NCI-H2107 treated with DMSO at 0.1 percent for 48 hours (cell line): ENCODE data around the gene ARL4D.
A peak's percentile ranks its signal among the peaks of the same experiment; 100 is the strongest.
"Not testable (repeated sequence)": the region's sequence is repeated elsewhere in the genome, so short reads cannot be mapped to it uniquely, and the experiment has no call there.

Source experiments
- DNase-seq: peaks from one replicate; lab custom pipeline; 2025; ENCODE audit not compliant: unreplicated experiment; lab: John Stamatoyannopoulos, UW

ARL4D gene

DNA sequence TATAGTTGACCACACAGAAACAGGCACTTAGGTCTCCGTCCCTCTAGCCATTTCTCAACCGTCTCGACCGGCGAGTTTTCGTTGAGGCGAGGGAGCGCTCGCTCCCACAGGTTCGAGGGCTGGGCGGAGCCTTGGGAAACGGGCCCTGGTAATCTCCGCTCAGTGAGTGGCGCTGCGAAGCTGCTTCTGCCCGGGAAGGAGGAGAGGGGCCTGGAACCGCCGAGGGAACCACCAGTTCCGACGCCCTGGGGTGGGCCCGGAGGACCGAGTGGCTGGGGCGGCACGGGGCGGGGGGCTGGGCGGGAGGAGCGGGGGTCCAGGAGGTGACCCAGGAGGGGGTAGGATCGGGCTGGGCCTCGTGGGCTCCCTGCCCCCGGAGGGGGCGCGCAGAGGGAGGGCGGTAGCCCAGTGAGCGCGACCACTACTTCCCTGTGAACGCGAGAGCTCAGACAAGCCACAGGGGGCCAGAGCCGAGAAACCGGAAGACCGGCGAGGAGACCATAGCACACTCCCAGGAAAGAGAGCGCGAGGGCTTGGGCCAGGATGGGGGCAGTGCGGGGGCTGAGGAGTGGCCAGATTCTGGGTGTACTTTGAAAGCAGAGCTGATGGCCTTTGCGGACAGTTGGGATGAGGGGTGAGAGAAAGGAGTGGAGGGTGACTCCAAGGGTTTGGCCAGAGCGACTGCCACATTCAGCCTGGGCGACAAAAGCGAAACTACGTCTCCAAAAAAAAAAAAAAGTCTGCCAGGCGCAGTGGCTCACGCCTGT lies 29.9 kb upstream of the ARL4D start:
- peak; percentile 55 for DNase-seq

DNA sequence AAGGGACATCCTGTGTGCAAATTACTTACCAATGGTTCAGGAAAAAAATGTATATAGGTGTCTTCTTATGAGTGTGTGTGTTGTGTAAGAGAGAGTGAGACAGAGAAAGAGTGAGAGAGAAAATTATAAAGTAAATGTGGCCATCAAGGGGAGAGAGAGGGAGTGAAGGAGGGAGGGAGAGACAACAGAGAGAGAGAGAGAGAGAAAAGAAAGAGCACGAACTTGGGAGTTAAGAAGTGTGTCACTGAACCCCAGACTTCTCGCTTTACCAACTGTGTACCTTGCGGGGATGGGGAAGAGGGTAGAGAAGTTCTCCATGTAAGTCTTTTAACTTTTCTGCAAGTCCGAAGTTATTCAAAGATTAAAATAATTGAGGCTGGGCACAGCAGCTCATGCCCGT lies 28.8 kb upstream of the ARL4D start:
- DNase-seq = no peak

DNA sequence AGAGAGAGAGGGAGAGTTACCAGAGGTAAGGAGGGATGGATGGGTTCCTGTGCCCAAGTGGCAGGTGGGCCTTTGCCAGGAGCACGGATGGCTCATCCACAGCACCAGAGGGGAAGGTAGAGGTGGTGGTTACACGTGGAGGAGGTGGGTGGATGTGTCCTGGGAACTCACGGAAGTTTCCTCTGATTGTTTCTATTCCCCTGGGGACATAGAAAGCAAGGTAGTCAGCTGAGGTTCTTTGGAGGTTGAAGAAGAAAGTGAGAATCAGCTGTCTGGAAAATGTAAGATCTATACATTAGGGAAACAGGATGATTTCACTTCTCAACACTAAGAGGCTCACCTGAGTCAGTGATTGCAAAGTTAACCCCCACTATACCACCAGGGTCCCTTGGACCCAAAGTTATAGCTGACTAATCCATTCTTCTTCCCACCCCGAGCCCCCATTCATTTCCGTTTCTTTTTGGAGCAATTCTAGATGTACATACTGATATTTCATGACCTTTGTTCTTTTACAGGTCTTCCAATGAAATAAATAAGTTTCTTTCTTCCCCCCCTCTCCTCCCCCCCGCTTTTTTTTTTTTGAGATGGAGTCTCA lies 27.5 kb upstream of the ARL4D start:
- DNase-seq = no peak

DNA sequence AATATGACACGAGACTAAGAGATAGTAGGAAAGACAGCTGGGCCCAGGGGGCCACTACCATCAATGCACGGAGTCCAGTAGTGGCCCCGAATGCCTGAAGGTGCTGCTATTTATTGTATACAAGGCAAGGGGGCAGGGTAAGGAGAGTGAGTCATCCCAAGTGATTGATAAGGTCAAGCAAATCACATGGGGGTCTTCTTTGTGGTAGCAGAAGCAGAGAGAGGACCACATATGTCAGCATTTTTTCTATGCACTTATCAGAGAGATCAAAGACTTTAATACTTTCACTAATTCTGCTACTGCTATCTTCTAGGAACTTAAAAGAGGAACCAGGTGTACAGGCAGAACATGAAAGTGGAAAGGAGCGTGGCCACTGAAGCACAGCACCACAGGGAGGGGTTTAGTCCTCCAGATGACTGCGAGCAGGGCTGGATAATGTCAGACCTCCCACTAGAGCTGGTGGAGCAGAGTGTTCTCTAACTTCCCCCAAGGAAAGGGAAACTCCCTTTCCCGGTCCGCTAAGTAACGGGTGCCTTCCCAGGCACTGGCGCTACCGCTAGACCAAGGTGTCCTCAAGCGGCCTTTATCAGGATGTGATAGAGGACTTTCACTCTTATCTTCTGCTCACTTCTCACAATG lies 26.4 kb upstream of the ARL4D start:
- DNase-seq = no peak

DNA sequence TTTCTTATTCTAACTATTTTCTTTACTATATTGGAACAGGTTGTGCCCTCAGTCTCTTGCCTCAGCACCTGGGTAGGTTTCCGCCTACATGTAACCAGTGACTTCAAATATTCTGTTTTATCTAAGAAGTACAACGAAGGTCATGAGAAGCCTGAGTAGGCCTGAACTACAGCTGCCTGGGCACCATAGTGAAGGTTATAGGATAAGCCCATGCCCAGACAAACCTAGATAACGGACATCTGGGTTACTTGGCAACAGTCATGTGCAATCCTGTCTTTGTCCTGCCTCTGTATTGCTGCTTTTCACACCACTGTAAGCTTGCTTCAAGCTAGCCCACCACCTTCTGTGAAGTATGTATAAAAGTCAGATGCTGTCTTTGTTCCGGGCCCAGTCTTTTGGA lies 25.4 kb upstream of the ARL4D start:
- DNase-seq = no peak

DNA sequence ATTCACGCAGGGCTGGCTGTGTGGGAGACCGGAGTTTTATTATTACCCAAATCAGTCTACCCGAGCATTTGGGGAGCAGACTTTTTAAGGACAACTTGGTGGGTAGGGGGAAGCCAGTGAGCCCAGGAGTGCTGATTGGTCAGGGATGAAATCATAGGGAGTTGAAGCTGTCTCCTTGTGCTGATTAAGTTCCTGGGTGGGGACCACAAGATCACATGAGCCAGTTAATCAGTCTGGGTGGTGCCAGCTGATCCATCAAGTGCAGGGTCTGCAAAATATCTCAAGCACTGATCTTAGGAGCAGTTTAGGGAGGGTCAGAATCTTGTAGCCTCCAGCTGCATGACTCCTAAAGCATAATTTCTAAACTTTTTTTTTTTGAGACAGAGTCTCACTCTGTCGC lies 22.9 kb upstream of the ARL4D start:
- not testable (repeated sequence) for DNase-seq

DNA sequence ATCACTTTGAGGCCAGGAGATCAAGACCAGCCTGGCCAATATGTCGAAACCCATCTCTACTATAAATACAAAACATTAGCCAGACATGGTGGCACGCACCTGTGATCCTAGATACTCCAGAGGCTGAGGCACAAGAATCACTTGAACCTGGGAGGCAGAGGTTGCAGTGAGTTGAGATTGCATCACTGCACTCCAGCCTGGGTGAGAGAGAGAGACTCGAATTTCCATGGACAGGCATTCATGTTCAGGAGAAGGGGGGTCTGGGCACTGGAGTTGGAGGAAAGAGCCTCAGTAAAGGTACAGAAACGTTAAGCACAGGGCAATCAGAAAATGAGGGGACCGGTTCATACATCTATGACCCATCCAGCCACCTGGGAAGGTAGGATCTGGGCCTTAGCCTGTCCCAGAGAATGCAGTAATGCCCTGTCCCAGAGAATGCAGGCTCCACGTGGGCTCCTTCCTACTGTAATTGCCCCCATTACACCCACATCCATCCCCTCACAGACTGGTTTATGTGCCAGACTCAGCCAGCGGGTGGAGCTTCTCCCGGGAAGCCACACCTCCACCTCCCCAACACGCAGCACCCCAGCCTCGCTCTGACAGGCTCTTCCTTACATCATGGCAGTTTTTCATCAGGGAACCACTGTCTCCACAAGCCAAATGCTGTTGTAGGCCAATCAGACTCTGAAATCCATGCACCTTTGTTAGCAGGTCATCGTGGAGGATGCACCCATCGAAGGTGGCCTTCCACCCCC lies 21.6 kb upstream of the ARL4D start:
- no peak for DNase-seq

DNA sequence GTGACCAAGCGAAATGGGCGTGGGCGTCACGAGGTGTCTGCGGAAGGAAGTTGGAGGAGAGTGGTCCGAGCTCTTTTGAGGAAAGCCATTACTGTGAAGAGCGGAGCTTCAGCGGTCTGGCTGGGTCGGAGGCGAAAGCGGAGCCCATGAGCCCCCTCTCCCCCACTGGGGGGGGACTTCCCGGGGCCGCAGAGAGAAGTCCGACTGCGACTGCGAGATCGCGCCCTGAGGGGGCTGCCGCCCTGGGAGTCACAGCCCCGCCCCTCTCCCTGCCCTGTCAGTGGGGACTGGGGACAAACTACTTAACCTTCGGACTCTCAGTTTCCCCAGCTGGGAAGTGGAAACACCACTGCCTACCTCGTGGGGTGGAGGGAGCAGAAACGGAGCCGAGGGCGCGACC lies 20.0 kb upstream of the ARL4D start:
- no peak for DNase-seq

DNA sequence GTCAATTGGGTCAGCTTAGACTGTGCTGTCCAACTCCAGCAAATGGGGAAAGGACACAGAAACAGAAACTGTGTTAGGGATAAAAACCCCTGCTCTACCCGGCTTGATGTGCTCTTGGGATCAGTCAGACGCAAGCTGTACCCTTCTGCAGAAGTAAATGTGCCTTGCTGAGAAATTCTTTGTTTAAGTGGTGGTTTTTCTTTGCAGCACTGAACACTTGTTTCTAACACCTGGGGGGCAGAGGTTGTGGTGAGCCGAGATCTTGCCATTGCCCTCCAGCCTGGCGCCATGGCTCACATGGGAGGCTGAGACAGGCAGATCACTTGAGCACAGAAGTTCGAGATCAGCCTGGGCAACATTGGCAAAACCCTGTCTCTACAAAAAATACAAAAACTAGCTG lies 18.5 kb upstream of the ARL4D start:
- DNase-seq = no peak

DNA sequence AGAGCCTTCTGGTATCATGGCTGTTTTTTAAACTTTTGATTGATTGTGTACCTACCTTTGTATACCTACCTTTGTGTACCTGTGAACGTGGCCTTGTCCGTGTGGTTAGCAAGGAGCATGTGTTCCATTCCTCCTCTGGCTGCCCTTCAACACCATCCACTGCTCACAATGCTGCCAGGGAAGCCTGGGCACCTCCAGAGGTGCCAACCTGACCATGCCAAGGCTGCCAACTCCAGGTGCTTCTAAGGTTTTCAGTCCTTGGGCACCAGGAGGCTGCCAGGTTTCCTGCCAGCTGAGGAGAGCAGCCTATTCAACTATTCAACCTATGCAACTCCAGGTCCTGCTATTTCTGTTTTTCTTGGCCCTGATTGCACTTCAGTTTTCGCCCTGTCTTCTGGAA lies 17.6 kb upstream of the ARL4D start:
- DNase-seq = no peak

DNA sequence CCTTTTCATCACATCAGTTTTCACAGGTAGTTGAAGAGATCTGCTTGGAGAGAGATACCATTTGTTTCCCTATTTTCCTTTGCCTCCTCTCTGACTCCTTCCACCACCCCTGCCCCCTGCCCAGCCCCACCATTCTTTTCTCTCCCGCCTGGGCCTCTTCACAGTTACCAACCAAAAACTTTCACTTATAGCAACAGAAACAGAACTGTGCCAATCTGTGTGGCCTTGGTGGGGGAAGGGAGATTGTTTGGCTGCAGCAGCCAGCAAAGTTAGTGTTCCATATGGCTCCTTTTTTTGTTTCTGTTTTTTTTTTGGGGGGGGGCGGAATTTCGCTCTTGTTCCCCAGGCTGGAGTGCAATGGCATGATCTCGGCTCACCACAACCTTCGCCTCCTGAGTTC lies 17.2 kb upstream of the ARL4D start:
- no peak for DNase-seq

DNA sequence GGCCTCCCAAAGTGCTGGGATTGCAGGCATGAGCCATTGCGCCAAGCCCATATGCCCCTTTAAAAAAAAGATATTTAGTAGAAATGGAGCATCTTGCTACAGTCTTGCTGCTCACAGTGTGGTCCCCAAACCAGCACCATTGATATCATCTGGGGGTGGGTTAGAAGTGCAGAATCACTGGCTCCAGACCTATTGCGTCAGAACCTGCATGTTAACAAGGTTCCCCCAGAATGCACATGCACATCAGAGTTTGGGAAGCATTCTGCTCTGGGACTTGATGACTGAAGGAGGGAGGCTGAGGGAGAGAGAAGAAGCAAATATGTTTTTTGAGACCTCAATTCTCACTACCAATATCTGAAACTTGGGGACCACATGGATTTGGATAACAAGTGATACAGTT lies 16.0 kb upstream of the ARL4D start:
- no peak for DNase-seq

DNA sequence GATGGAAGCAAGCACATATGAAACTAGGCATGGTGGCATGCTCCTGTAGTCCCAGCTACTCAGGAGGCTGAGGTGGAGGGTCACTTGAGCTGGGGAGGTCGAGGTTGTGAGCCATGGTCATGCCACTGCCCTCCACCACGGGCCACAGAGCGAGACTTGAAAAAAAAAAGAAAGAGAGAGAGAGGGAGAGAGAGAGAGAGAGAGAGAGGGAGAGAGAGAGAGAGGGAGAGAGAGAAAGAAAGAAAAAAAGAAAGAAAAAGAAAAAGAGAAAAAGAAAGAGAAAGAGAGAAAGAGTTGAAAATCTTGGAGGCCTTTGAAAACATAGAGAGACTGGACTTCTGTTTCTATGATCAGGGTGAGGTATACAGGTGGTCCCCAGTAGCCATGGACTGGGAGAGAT lies 15.4 kb upstream of the ARL4D start:
- DNase-seq = no peak

DNA sequence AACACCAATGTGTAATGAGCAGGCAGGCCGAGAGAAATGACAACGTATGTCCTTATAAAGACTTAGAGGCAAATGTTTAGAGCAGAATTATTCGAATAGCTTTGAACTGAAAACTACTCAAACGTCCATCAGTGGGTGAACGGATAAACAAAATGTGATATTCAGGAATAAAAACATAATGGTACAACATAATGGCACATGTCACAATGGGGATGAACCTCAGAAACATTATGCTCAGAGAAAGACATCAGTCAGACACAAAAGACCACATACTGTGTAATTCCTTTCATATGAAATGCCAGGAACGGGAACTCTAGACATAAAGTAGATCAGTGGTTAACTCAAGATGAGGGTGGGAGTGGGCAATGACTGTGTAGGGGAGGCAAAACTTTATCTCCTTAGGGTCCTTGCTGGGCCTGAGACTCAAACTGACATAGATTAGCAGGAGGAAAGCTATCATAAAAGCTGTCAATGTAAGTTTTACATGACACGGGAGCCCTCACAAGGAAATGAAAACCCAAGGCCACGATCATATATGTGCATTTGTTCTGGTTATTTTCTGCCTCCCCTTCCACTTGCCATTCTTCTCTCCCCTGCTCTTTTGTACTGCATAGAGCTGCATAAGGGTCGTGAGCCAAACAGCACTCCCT lies 14.8 kb upstream of the ARL4D start:
- no peak for DNase-seq

DNA sequence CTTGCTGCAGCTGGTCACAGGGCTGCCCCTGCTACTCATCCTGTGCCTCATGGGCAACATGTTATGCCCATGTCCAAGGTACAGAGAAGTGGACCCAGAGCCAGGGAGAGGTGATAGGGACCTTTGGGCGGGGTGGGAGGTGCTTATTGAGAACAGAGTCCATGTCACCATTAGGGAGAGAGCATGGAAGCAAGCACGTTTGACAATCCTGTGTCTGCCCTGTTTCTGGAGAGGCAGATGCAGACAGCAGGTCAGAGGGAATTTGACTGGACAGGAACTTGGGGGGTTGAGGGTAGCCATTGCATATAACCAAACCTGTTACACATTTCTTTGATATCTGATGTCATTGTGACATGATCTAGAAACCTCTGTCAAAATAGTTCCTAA lies 14.3 kb upstream of the ARL4D start:
- DNase-seq = no peak

DNA sequence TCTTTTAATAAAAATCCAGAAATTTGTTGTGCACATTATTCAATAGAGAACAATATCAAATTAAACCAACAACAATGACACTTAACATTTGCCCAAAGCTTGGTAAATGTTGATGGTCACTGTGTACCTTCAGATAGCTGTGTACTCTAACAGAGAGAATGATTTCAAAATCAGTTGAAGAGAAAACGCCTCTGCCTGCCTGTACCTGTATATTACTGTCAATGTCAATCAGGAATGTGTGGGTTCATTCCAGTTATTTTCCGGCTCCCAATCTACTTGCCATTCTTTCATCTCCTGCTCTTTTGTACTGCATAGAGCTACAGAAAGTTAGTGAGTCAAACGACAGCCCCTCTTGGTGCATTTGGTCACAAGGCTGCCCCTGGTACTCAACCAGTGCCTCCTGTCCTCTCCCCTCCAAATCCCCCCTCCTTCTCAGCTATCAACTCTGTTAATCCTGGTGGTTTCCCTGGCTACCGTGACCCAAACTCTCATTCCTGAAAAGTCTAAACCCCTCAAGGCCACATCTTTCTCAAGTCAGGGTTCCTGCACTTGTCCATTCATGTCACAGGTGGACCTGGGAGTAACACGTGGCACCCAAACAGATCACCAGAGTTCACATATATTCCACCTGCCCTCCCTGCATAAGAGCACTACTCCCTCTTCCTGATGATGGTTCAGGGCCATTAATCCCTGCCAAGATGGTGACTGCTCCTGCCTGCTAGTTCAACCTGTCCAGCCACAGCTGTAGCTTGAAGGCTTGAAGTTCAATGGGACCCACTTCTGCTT lies 13.6 kb upstream of the ARL4D start:
- no peak for DNase-seq

DNA sequence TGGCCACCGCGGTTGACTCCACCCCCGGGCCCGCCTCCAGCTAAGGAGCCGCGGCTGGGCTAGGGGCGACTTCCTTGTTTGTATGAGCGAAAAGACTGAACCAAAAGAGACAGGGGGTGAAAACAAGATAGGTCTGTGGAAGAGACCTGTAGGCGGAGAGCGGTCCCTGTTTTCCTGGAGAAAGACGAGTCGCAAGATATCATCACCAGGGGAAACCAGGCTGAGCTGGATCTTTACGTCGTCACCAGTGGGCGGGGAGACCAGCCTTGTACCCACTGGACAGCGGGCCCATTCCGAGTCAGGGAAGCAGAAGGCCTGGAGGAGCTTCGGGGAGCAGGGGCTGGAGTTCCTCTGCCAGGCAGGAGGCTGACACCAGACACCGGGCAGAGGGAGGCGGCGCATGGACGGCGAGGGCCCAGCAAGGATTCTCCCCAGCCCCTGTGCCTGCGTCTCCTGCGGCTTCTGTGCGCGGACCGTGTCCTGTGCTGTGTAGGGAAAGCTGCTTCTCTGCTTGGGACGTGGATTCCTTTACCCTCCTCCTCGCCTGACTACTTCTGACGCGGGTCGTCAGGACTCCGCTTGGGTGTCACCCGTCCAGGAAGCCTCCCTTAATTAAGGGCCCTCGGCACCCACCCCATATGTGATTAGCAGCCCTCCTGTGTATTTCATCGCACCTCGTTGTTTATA lies 10.3 kb upstream of the ARL4D start:
- peak; percentile 82 for DNase-seq

DNA sequence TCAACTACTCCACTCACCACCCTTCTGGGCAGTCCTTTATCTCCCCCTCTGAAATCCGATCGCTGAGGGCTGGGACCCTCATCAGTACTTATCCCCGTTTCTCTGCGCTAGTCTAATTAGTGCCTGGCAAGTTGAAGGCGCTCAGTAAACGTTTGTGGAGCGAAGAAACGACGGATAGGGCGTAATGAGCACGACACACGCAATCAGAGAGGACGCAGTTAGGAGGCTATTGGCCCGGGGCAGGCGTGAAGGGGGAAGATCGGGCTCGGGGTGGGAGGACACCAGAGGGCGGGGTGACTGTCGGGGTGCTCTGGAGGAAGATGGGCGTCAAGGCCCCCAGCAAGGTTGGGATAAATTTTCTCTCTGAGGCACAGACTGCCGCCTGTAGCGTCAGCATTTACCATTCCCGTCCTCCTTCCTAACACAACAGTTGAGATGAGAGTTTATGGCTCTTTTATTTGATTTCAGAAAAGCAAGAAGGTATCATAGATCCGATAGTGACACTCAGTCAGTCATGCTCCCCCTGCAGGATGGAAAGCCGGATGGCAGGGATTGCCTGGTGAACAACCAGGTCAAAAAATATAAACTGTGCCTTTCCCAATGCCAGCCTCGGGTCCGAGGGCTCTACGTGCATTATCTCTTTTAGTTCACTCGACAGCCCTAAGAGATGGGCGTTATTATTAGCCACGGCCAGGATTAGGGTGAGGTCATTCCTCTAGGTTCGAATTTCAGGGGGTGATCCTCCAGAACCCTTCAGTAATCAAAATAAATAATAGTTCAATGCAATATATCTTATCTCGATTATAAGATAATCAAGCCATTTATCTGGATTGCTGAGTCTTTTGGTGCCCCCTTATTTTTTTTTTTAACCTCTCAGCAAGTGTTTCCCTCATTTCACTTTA lies 9.5 kb upstream of the ARL4D start:
- DNase-seq = peak; percentile 65

DNA sequence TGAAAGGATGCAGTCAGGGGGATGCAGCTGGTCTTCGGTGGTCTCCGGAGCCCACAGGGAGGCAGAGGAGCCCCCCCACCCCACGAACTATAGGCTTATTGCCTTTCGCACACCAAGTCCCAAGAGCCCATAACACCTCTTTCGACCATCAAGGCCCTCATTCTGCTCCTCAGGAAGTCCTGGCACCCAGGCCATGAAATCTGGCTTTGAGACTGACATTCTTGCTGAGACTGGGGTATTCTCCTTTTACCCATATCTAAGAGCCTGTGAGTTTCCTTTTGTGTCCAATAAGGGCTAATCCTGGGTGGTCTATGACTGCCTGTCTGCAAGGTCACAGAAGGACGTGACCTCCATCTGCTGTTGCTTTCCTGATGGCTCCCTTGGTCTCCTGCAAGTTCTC lies 6.4 kb upstream of the ARL4D start:
- DNase-seq = no peak
